ENCODE results near the gene LTBP3. TPM values are rescaled to one million over a fixed set of nuclear protein-coding genes. Genes with fewer than 3 reads are reported as not detected.

The LTBP3 gene
- polyA plus RNA-seq, 1 of the 3 experiments (the other 2 are of a cell fraction): 167 TPM

DNA sequence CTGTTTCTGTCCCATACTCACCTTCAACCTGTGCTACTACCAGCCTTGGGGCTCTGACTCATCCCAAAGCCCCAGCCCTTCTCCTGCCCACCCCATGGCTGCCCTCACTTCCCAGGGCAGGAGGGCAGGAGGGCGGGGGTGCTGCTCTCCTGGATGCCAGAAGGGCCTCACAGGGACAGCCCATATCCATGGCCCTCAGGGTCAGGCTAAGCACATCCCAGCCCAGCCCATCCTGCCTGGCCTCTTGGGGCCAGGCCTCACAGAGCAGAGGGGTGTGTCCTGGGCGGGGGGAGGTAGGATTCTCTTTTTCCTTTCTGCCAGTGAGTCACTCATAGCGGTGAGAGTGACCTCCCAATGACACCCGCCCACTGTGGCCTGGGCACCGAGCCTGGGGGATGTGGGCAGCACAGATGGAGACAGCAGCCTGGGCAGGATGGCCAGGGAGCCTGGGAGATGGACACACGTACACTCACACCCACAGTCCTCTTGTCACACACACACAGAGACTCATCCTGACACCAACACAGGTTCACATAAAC is 2.4 kb downstream of the LTBP3 start (continued):
- TF ChIP-seq, protein P1, sequence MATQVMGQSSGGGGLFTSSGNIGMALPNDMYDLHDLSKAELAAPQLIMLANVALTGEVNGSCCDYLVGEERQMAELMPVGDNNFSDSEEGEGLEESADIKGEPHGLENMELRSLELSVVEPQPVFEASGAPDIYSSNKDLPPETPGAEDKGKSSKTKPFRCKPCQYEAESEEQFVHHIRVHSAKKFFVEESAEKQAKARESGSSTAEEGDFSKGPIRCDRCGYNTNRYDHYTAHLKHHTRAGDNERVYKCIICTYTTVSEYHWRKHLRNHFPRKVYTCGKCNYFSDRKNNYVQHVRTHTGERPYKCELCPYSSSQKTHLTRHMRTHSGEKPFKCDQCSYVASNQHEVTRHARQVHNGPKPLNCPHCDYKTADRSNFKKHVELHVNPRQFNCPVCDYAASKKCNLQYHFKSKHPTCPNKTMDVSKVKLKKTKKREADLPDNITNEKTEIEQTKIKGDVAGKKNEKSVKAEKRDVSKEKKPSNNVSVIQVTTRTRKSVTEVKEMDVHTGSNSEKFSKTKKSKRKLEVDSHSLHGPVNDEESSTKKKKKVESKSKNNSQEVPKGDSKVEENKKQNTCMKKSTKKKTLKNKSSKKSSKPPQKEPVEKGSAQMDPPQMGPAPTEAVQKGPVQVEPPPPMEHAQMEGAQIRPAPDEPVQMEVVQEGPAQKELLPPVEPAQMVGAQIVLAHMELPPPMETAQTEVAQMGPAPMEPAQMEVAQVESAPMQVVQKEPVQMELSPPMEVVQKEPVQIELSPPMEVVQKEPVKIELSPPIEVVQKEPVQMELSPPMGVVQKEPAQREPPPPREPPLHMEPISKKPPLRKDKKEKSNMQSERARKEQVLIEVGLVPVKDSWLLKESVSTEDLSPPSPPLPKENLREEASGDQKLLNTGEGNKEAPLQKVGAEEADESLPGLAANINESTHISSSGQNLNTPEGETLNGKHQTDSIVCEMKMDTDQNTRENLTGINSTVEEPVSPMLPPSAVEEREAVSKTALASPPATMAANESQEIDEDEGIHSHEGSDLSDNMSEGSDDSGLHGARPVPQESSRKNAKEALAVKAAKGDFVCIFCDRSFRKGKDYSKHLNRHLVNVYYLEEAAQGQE (IDR thresholded peaks at IDR 0.05; ENCODE audit: low read depth, low read length): no peak; the same call in 1 of the 2 replicates
- TF ChIP-seq JUND (IDR thresholded peaks at IDR 0.05): peak; percentile 81; the same call in 1 of the 2 replicates
- peak; percentile 86 for TF ChIP-seq FOSL2 (IDR thresholded peaks at IDR 0.05; ENCODE audit: borderline replicate concordance, low read depth)
- TF ChIP-seq, protein P2, sequence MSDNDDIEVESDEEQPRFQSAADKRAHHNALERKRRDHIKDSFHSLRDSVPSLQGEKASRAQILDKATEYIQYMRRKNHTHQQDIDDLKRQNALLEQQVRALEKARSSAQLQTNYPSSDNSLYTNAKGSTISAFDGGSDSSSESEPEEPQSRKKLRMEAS (IDR thresholded peaks at IDR 0.05; ENCODE audit: low read depth): peak; percentile 81
- no peak for TF ChIP-seq MXI1 (IDR thresholded peaks at IDR 0.05; ENCODE audit: low read depth, low read length)
- peak; percentile 45 for TF ChIP-seq CHD2 (IDR thresholded peaks at IDR 0.05; ENCODE audit: low read length, partially characterized antibody)

DNA sequence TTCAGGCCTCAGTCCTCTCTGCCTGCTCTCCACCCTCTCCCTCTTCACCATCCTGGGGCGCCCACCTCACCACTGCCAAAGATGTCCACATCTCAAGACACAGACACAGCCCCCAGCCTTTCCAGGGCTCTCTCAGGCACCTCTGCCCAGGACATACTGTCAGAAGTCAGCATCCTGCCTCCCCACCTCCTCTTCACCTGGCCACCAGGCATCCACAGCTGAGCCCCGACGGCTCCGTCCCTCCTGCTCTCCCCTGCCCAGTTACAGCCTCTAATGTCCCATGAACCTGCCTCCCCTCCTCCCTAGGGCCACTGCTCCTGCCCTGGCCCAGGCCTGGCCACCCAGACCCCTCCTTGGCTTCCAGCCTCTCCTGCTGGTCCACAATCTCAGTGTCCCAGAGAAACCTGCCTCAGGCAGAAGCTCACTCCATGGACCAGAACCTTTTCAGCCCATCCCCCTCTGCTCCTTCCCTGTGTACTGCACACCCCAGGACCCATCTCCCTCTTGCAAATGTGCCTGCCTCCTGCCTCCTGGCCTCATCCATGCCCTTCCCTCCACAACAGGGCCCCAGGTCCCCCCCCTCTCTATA is 3.2 kb downstream of the LTBP3 start:
- POLR2A ChIA-PET: interaction anchor here (1.0 kb wide), 1 partner anchor 18 kb away, joined by 3 read pairs; the partner anchor contains the start of gene FAM89B
- WGBS (ENCODE audit: low lambda C conversion rate): 93% methylated on average over 4 of the region's 4 CpGs
- Histone ChIP-seq H3K4me3 (ENCODE audit: low read depth in 2 of 2, low read length in 1 of 2) (no peak overlapping the region), H3K9me3 (no peaks in the 10 kb centered on the region), H3F3A (replicated peaks; ENCODE audit: insufficient read depth) (peaks cover 21% of the 10 kb centered on the region), H3K4me1 (ENCODE audit: control insufficient read depth in 1 of 2, insufficient read depth in 2 of 2, low read depth in 1 of 2, low read length in 1 of 2) (peaks cover 31 to 48% of the 10 kb centered on the region in 2 experiments), H3K27me3 (ENCODE audit: insufficient read depth) (no peaks in the 10 kb centered on the region), H2AFZ (ENCODE audit: low read depth) (no peak overlapping the region), H4K20me1 (ENCODE audit: insufficient read depth) (peaks cover 21% of the 10 kb centered on the region), H3K79me2 (ENCODE audit: insufficient read depth) (peaks cover 53% of the 10 kb centered on the region), H3K36me3 (replicated peaks in 1 of 2; ENCODE audit: control insufficient read depth in 1 of 2, insufficient read depth in 2 of 2, low read length in 1 of 2) (peaks cover 18 to 27% of the 10 kb centered on the region in 2 experiments), H3K27ac (ENCODE audit: low read depth in 2 of 2, low read length in 1 of 2) (peak overlapping the region; percentile 4 to 97; a peak in 3 of 4 replicates), H3K9me2 (no peaks in the 10 kb centered on the region), H3K9ac (peak overlapping the region; percentile 4; the same call in 1 of the 2 replicates), H3K4me2 (peak overlapping the region; percentile 93)
- TF ChIP-seq SMC3 (IDR thresholded peaks at IDR 0.05; ENCODE audit: low read depth, low read length) (no peak), JUND (IDR thresholded peaks at IDR 0.05) (no peak)
- TF ChIP-seq, protein P3, sequence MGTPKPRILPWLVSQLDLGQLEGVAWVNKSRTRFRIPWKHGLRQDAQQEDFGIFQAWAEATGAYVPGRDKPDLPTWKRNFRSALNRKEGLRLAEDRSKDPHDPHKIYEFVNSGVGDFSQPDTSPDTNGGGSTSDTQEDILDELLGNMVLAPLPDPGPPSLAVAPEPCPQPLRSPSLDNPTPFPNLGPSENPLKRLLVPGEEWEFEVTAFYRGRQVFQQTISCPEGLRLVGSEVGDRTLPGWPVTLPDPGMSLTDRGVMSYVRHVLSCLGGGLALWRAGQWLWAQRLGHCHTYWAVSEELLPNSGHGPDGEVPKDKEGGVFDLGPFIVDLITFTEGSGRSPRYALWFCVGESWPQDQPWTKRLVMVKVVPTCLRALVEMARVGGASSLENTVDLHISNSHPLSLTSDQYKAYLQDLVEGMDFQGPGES (IDR thresholded peaks at IDR 0.05; ENCODE audit: low read depth, low read length): no peak
- DNase-seq: no peak
- CTCF ChIA-PET: interaction anchor here (1.6 to 3.5 kb wide), 2 partner anchors 12 to 18 kb away, joined by 10 to 53 read pairs; partner anchors contain the start of gene FAM89B
